ENCODE measurements around the gene FAM168A.
A peak's percentile ranks its signal among the peaks of the same experiment; 100 is the strongest.

Gene FAM168A

DNA sequence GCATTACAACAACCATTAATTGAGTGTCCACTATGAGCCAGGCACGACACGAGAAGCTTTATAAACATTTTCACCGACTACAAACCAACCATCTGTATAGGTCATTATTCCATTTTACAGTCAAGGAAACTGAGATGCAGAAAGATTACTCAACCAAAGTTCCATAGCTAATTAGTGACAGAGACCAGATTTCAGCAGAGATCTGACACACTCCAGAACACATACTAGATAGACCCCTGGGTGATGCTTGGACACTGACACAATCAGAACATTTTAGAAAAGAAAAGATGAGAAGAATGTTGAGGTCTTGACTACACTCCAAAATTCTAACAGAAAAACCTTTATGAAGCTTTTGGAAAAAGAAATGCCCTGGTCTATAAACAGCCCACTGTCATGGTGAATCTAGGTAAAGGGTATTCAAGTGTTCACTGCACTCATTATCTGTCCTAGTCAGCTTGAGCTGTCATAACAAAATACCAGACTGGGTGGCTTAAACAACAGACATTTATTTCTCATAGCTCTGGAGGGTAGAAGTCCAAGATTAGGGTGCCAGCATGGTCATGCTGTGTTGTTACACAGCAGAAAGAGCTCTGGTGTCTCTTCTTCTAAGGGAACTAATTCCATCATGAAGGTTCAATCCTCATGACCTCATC, 132.8 kb downstream of the FAM168A start:
- Histone ChIP-seq H3K36me3 (peaks cover 9% of the 10 kb centered on the region), H3K9me3 (ENCODE audit: severe bottlenecking) (no peaks in the 10 kb centered on the region), H3K4me3 (ENCODE audit: low read depth, low read length) (no peak overlapping the region), H3K27ac (peak overlapping the region; percentile 26), H3K27me3 (ENCODE audit: insufficient read depth, low read depth, severe bottlenecking) (no peaks in the 10 kb centered on the region)
- TF ChIP-seq, protein P1, sequence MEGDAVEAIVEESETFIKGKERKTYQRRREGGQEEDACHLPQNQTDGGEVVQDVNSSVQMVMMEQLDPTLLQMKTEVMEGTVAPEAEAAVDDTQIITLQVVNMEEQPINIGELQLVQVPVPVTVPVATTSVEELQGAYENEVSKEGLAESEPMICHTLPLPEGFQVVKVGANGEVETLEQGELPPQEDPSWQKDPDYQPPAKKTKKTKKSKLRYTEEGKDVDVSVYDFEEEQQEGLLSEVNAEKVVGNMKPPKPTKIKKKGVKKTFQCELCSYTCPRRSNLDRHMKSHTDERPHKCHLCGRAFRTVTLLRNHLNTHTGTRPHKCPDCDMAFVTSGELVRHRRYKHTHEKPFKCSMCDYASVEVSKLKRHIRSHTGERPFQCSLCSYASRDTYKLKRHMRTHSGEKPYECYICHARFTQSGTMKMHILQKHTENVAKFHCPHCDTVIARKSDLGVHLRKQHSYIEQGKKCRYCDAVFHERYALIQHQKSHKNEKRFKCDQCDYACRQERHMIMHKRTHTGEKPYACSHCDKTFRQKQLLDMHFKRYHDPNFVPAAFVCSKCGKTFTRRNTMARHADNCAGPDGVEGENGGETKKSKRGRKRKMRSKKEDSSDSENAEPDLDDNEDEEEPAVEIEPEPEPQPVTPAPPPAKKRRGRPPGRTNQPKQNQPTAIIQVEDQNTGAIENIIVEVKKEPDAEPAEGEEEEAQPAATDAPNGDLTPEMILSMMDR (IDR thresholded peaks at IDR 0.05; ENCODE audit: low read depth, low read length) = no peak
- DNase-seq = peak; percentile 42

DNA sequence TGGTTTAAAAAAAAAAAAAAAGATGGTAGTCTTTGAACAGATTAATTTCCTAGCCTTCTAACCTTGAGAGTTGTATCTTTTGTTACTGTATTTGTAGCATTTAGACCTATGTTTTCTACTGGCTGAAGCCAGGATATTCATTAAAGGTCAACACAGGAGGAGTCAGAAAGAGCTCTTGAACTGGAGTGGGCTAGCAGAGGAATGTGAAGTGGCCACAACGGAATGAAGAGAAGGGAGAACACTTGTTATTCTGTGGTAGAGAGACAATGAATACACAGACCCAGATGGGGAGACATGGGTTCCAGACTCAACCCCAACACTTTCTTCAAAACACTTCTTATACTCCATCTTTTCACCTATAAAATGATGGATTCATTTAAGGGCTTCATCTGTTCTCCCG, 133.6 kb downstream of the FAM168A start:
- DNase-seq = no peak
- TF ChIP-seq, protein P1 (IDR thresholded peaks at IDR 0.05; ENCODE audit: low read depth, low read length) = no peak
- Histone ChIP-seq H3K27ac (no peak overlapping the region; the same call in 1 of the 2 replicates), H3K36me3 (peaks cover 6% of the 10 kb centered on the region), H3K27me3 (ENCODE audit: insufficient read depth, low read depth, severe bottlenecking) (no peaks in the 10 kb centered on the region), H3K9me3 (ENCODE audit: severe bottlenecking) (no peaks in the 10 kb centered on the region), H3K4me3 (ENCODE audit: low read depth, low read length) (no peak overlapping the region)

GRCh38 chr11:73463359-73463758, 134.6 kb downstream of the FAM168A start:
- no peak for DNase-seq
- Histone ChIP-seq H3K27ac (no peak overlapping the region), H3K9me3 (ENCODE audit: severe bottlenecking) (no peaks in the 10 kb centered on the region), H3K4me3 (ENCODE audit: low read depth, low read length) (no peak overlapping the region), H3K36me3 (peaks cover 5% of the 10 kb centered on the region), H3K27me3 (ENCODE audit: insufficient read depth, low read depth, severe bottlenecking) (no peaks in the 10 kb centered on the region)
- TF ChIP-seq, protein P1 (IDR thresholded peaks at IDR 0.05; ENCODE audit: low read depth, low read length) = no peak

DNA sequence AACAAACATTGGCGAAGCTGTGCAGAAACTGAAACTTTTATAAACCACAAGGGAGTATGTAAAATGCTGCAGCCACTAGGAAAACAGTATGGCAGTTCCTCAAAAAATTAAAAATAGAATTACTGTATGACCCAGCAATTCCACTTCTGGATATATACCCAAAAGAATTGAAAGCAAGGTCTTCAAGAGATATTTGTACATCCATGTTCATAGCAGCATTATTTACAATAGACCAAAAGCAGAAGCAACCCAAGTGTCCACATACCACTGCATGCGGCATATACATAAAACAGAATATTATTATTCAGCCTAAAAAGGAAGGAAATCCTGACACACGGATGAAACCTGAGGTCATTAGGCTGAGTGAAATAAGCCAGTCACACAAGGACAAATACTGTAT, 135.9 kb downstream of the FAM168A start:
- TF ChIP-seq, protein P1 (IDR thresholded peaks at IDR 0.05; ENCODE audit: low read depth, low read length) = no peak
- Histone ChIP-seq H3K36me3 (peaks cover 6% of the 10 kb centered on the region), H3K9me3 (ENCODE audit: severe bottlenecking) (no peaks in the 10 kb centered on the region), H3K27me3 (ENCODE audit: insufficient read depth, low read depth, severe bottlenecking) (no peaks in the 10 kb centered on the region), H3K4me3 (ENCODE audit: low read depth, low read length) (no peak overlapping the region), H3K27ac (no peak overlapping the region)
- no peak for DNase-seq

DNA sequence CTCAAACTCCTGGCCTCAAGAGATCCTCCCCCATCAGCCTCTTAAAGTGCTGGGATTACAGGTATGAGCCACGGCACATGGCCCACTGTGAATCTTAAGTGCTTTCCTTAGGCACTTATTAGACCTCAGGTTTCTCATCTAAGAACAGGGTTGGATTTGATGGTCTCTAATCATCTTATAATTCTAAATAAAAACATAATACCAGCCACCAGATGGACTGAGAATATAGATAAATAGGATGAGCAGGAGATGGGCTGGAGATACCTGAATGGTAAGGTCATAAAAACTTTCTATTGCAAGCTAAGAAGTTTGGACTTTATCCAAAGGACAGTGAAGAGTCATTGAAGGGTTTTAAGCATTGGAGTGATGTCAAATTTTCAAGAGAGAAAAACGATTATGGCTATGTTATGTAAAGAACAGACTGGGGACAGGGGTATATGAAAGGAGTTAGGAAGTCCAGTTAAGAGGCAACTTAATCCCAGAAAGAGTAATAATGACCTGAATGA, 136.5 kb downstream of the FAM168A start:
- DNase-seq = peak; percentile 49
- H3K27ac ChIP-seq = peak overlapping the region; percentile 5; the same call in 1 of the 2 replicates

More for the DNA sequence above, 136.5 kb downstream of the FAM168A start:
- H3K27me3 ChIP-seq (ENCODE audit: insufficient read depth, low read depth, severe bottlenecking) = no peaks in the 10 kb centered on the region
- no peak overlapping the region for H3K4me3 ChIP-seq (ENCODE audit: low read depth, low read length)
- TF ChIP-seq, protein P1 (IDR thresholded peaks at IDR 0.05; ENCODE audit: low read depth, low read length) = no peak
- H3K9me3 ChIP-seq (ENCODE audit: severe bottlenecking) = no peaks in the 10 kb centered on the region
- H3K36me3 ChIP-seq = peaks cover 6% of the 10 kb centered on the region
